ENCODE results near the gene PHOX2A.

GRCh38 chr11:72278905-72279304, 34.9 kb upstream of the PHOX2A start:
- TF ChIP-seq POLR2AphosphoS5 (IDR thresholded peaks at IDR 0.05; ENCODE audit: borderline replicate concordance, low read depth, low read length): no peak
- no peak for TF ChIP-seq EZH2 (IDR thresholded peaks at IDR 0.05)
- no peak for TF ChIP-seq FOXP2 (optimal IDR thresholded peaks at IDR 0.05; ENCODE audit: control extremely low read depth, extremely low read length, insufficient read depth)
